ENCODE measurements around the gene C5orf15.

- TF ChIP-seq CTCF (conservative IDR thresholded peaks at IDR 0.05 in 1 of 2, IDR thresholded peaks at IDR 0.05 in 1 of 2; ENCODE audit: extremely low read depth in 1 of 2, insufficient read depth in 1 of 2, low read depth in 1 of 2, low read length in 2 of 2), result no peak
- no peak for TF ChIP-seq EZH2 (IDR thresholded peaks at IDR 0.05; ENCODE audit: borderline replicate concordance, low read length)
Observed at GRCh38 chr5:133924221-133924920, 44.1 kb downstream of the C5orf15 start.
